HepG2 (cell line): ENCODE results near the gene PDZD8. TPM values are rescaled to one million over a fixed set of nuclear protein-coding genes. Genes with fewer than 3 reads are reported as not detected.

Experiments used
- ATAC-seq: fragments of 200-7000 bp; cut with Tn5 transposase; 3 replicates; pipeline ENCODE4 v1.9.1; 2020; ENCODE audit warnings: mild to moderate bottlenecking, moderate library complexity
- BruUV-seq: library from RNA; stranded (reverse); fragments of 400-500 nt; replicated peaks from 2 replicates; lab custom pipeline; 2021; lab: Mats Ljungman, UMichigan
- CTCF ChIA-PET: fragments of 300-600 bp; formaldehyde crosslinking; extraction: SDS; loops from one replicate; lab custom pipeline; 2021; ENCODE audit warnings: low total read pairs, inconsistent platforms, low intra/inter-chr PET ratio; lab: Yijun Ruan, JAX
- POLR2A ChIA-PET: fragments of 350-600 bp; sonication (Branson Sonifier 250); formaldehyde crosslinking; loops from one replicate; lab custom pipeline; 2020; ENCODE audit warnings: antibody characterized with exemption, inconsistent platforms; lab: Yijun Ruan, JAX
- DNase-seq: peaks from one replicate; pipeline ENCODE4 v3.0.0-alpha.2; 2015; ENCODE audit warnings: low spot score
- FAIRE-seq: peaks from 3 replicates; lab custom pipeline; 2011; peaks lifted over from hg19 to GRCh38; lab: Jason Lieb, UNC
- H2AFZ ChIP-seq: one replicate; pipeline ENCODE4 v1.6.1; 2011; ENCODE audit warnings: low read length, inconsistent platforms
- H3K27ac ChIP-seq: fragments of 300-600 bp; 3 replicates; pipeline ENCODE4 v1.8.0; 2011; ENCODE audit warnings: mixed run types, mild to moderate bottlenecking, mixed read lengths, low read length, inconsistent platforms; ENCODE audit not compliant: insufficient read depth; ENCODE audit errors: extremely low read length
- H3K27me3 ChIP-seq, 2 experiments: fragments of 200-600 bp in 1 of 2; 2 replicates in 1 of 2; 3 replicates in 1 of 2; pipeline versions ENCODE4 v1.6.0 to v1.8.0; 2011; ENCODE audit warnings: low read length in 2 of 2, mild to moderate bottlenecking in 2 of 2, moderate library complexity in 2 of 2, inconsistent platforms in 1 of 2; ENCODE audit not compliant: insufficient read depth in 2 of 2, control insufficient read depth in 1 of 2
- H3K36me3 ChIP-seq, 2 experiments: fragments of 200-600 bp in 1 of 2; replicated peaks in 1 of 2; 2 replicates in 1 of 2; 3 replicates in 1 of 2; pipeline versions ENCODE4 v1.5.1 to v1.8.0; 2011; ENCODE audit warnings: low read length in 2 of 2, inconsistent platforms in 1 of 2; ENCODE audit not compliant: insufficient read depth in 2 of 2, control insufficient read depth in 1 of 2
- H3K4me1 ChIP-seq: 2 replicates; pipeline ENCODE4 v1.5.1; 2012; ENCODE audit warnings: low read length, inconsistent platforms; ENCODE audit not compliant: insufficient read depth
- H3K4me2 ChIP-seq: 2 replicates; pipeline ENCODE4 v1.6.0; 2011; ENCODE audit warnings: low read depth, low read length, inconsistent platforms
- H3K4me3 ChIP-seq, 3 experiments: fragments of 200-600 bp in 1 of 3; sonication (generic), shearing (Covaris generic) in 1 of 3; replicated peaks in 1 of 3; 2 replicates each; pipeline ENCODE4 v1.5.1; 2011 to 2016; ENCODE audit warnings: low read length in 3 of 3, inconsistent platforms in 2 of 3, low read depth in 2 of 3, mild to moderate bottlenecking in 2 of 3, control low read depth in 1 of 3, mixed read lengths in 1 of 3; ENCODE audit not compliant: insufficient read depth in 1 of 3
- H3K79me2 ChIP-seq: one replicate; pipeline ENCODE4 v1.6.1; 2011; ENCODE audit warnings: low read length, inconsistent platforms; ENCODE audit not compliant: insufficient read depth
- H3K9ac ChIP-seq: 2 replicates; pipeline ENCODE4 v1.6.0; 2011; ENCODE audit warnings: mild to moderate bottlenecking, low read depth, low read length, inconsistent platforms; ENCODE audit not compliant: insufficient read depth
- H3K9me3 ChIP-seq: 2 replicates; pipeline ENCODE4 v1.5.1; 2012; ENCODE audit warnings: mild to moderate bottlenecking, low read length
- H4K20me1 ChIP-seq: 2 replicates; pipeline ENCODE4 v1.6.0; 2011; ENCODE audit warnings: inconsistent platforms, mild to moderate bottlenecking, low read length, moderate library complexity; ENCODE audit not compliant: insufficient read depth
- ATM ChIP-seq: fragments of 450-650 bp; IDR thresholded peaks from 2 replicates; pipeline ENCODE4 v1.7.1; 2017; ENCODE audit warnings: mild to moderate bottlenecking, borderline replicate concordance
- CC2D1A ChIP-seq: sonication (generic); formaldehyde crosslinking; IDR thresholded peaks from 2 replicates; pipeline ENCODE4 v1.8.1; 2023; ENCODE audit warnings: mild to moderate bottlenecking, missing genetic modification reagents
- ERF ChIP-seq: IDR thresholded peaks from 2 replicates; pipeline ENCODE4 v1.6.1; 2018; ENCODE audit warnings: missing biosample characterization, missing genetic modification reagents
- ZMYM4 ChIP-seq: sonication (generic); formaldehyde crosslinking; IDR thresholded peaks from 2 replicates; pipeline ENCODE4 v1.8.1; 2023; ENCODE audit warnings: mild to moderate bottlenecking, missing genetic modification reagents
- ZNF704 ChIP-seq: sonication (generic); formaldehyde crosslinking; IDR thresholded peaks from 2 replicates; pipeline ENCODE4 v1.8.1; 2023; ENCODE audit warnings: mild to moderate bottlenecking, inconsistent platforms, moderate library complexity, missing genetic modification reagents, borderline replicate concordance
- WGBS: methylation state at CpG from one replicate; pipeline ENCODE4 v1.1.6; 2017; ENCODE audit warnings: low lambda C conversion rate; 5-methylcytosine and 5-hydroxymethylcytosine counted together
- in situ Hi-C: cut with HindIII; loops from 2 replicates; pipeline ENCODE4 v1.10.0; 2017; ENCODE audit warnings: low pct_unique_long_range_greater_than_20kb; ENCODE audit not compliant: extremely low pct_ligation_motif_present
- intact Hi-C: fragments of 100-400 bp; cut with micrococcal nuclease; formaldehyde crosslinking; loops from one replicate; pipeline ENCODE4 v1.10.0; 2022; ENCODE audit not compliant: unreplicated experiment
- polyA plus RNA-seq, 8 experiments: library from polyadenylated mRNA; depleted of rRNA in 3 of 8; stranded (reverse) in 7 of 8; unstranded in 1 of 8; fragments of >200 nt; fragmentation: Illumina TruSeq in 4 of 8; extraction: Trizol in 4 of 8; gene quantifications; 2 replicates each; pipeline versions ENCODE4 v1.2.1 to v1.2.3, GENCODE V29; 2011 to 2016; ENCODE audit warnings: low read depth in 4 of 8, missing spikeins in 1 of 8, mixed read lengths in 1 of 8; ENCODE audit not compliant: insufficient read depth in 1 of 8
- total RNA-seq, 5 experiments: library from RNA; depleted of rRNA; stranded (reverse); fragments of >200 nt; fragmentation: Illumina TruSeq; extraction: Trizol; gene quantifications; 2 replicates each; pipeline ENCODE4 v1.2.3, GENCODE V29; 2016; ENCODE audit warnings: low read depth in 1 of 5
- TF ChIP-seq, protein P1 (sequence below): sonication (generic); formaldehyde crosslinking; IDR thresholded peaks from 2 replicates; pipeline ENCODE4 v1.4.0; 2020; ENCODE audit warnings: missing genetic modification reagents
- TF ChIP-seq, protein P2 (sequence below): sonication (generic); formaldehyde crosslinking; IDR thresholded peaks from 2 replicates; pipeline ENCODE4 v1.4.0; 2020; ENCODE audit warnings: missing genetic modification reagents
- TF ChIP-seq, protein P3 (sequence below): sonication (generic); formaldehyde crosslinking; IDR thresholded peaks from one replicate; pipeline ENCODE4 v1.5.1; 2020; ENCODE audit warnings: mild to moderate bottlenecking, missing genetic modification reagents; ENCODE audit errors: not compliant biosample characterization

PDZD8 gene
- total and polyA plus RNA-seq, 2 of the 13 experiments (the other 11 are each of a cell fraction or from before 2014, with no cell fraction given), result 11.2 to 32.0 TPM

- peaks cover 25% of the 10 kb centered on the region for H3K4me1 ChIP-seq
- TF ChIP-seq CC2D1A, result no peak
- TF ChIP-seq, protein P1, sequence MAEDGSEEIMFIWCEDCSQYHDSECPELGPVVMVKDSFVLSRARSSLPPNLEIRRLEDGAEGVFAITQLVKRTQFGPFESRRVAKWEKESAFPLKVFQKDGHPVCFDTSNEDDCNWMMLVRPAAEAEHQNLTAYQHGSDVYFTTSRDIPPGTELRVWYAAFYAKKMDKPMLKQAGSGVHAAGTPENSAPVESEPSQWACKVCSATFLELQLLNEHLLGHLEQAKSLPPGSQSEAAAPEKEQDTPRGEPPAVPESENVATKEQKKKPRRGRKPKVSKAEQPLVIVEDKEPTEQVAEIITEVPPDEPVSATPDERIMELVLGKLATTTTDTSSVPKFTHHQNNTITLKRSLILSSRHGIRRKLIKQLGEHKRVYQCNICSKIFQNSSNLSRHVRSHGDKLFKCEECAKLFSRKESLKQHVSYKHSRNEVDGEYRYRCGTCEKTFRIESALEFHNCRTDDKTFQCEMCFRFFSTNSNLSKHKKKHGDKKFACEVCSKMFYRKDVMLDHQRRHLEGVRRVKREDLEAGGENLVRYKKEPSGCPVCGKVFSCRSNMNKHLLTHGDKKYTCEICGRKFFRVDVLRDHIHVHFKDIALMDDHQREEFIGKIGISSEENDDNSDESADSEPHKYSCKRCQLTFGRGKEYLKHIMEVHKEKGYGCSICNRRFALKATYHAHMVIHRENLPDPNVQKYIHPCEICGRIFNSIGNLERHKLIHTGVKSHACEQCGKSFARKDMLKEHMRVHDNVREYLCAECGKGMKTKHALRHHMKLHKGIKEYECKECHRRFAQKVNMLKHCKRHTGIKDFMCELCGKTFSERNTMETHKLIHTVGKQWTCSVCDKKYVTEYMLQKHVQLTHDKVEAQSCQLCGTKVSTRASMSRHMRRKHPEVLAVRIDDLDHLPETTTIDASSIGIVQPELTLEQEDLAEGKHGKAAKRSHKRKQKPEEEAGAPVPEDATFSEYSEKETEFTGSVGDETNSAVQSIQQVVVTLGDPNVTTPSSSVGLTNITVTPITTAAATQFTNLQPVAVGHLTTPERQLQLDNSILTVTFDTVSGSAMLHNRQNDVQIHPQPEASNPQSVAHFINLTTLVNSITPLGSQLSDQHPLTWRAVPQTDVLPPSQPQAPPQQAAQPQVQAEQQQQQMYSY (CRISPR knock-in tag), result no peak
- TF ChIP-seq, protein P2, sequence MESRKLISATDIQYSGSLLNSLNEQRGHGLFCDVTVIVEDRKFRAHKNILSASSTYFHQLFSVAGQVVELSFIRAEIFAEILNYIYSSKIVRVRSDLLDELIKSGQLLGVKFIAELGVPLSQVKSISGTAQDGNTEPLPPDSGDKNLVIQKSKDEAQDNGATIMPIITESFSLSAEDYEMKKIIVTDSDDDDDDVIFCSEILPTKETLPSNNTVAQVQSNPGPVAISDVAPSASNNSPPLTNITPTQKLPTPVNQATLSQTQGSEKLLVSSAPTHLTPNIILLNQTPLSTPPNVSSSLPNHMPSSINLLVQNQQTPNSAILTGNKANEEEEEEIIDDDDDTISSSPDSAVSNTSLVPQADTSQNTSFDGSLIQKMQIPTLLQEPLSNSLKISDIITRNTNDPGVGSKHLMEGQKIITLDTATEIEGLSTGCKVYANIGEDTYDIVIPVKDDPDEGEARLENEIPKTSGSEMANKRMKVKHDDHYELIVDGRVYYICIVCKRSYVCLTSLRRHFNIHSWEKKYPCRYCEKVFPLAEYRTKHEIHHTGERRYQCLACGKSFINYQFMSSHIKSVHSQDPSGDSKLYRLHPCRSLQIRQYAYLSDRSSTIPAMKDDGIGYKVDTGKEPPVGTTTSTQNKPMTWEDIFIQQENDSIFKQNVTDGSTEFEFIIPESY (CRISPR knock-in tag), result no peak
- TF ChIP-seq, protein P3, sequence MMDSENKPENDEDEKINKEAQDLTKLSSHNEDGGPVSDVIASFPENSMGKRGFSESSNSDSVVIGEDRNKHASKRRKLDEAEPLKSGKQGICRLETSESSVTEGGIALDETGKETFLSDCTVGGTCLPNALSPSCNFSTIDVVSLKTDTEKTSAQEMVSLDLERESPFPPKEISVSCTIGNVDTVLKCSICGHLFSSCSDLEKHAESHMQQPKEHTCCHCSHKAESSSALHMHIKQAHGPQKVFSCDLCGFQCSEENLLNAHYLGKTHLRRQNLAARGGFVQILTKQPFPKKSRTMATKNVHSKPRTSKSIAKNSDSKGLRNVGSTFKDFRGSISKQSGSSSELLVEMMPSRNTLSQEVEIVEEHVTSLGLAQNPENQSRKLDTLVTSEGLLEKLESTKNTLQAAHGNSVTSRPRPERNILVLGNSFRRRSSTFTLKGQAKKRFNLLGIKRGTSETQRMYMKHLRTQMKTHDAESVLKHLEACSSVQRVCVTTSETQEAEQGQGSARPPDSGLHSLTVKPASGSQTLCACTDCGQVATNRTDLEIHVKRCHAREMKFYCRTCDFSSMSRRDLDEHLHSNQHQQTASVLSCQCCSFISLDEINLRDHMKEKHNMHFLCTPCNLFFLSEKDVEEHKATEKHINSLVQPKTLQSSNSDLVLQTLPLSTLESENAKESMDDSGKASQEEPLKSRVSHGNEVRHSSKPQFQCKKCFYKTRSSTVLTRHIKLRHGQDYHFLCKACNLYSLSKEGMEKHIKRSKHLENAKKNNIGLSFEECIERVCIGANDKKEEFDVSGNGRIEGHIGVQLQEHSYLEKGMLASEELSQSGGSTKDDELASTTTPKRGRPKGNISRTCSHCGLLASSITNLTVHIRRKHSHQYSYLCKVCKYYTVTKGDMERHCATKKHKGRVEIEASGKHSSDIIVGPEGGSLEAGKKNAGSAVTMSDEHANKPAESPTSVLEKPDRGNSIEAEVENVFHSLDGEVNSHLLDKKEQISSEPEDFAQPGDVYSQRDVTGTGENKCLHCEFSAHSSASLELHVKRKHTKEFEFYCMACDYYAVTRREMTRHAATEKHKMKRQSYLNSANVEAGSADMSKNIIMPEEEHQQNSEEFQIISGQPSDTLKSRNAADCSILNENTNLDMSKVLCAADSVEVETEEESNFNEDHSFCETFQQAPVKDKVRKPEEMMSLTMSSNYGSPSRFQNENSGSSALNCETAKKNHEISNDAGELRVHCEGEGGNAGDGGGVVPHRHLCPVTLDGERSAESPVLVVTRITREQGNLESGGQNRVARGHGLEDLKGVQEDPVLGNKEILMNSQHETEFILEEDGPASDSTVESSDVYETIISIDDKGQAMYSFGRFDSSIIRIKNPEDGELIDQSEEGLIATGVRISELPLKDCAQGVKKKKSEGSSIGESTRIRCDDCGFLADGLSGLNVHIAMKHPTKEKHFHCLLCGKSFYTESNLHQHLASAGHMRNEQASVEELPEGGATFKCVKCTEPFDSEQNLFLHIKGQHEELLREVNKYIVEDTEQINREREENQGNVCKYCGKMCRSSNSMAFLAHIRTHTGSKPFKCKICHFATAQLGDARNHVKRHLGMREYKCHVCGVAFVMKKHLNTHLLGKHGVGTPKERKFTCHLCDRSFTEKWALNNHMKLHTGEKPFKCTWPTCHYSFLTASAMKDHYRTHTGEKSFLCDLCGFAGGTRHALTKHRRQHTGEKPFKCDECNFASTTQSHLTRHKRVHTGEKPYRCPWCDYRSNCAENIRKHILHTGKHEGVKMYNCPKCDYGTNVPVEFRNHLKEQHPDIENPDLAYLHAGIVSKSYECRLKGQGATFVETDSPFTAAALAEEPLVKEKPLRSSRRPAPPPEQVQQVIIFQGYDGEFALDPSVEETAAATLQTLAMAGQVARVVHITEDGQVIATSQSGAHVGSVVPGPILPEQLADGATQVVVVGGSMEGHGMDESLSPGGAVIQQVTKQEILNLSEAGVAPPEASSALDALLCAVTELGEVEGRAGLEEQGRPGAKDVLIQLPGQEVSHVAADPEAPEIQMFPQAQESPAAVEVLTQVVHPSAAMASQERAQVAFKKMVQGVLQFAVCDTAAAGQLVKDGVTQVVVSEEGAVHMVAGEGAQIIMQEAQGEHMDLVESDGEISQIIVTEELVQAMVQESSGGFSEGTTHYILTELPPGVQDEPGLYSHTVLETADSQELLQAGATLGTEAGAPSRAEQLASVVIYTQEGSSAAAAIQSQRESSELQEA (CRISPR knock-in tag), result no peak
- no peak for TF ChIP-seq ATM
- TF ChIP-seq ERF (CRISPR knock-in tag), result no peak
- no peak for TF ChIP-seq ZMYM4
- TF ChIP-seq ZNF704 (CRISPR knock-in tag), result no peak
Observed at GRCh38 chr10:117351996-117352395, 23.2 kb downstream of the PDZD8 start.

More at GRCh38 chr10:117351996-117352395, 23.2 kb downstream of the PDZD8 start:
- Histone ChIP-seq H3K27ac (no peak overlapping the region), H3K9me3 (no peaks in the 10 kb centered on the region), H4K20me1 (no peaks in the 10 kb centered on the region; the same call in 1 of the 2 replicates), H3K4me2 (no peak overlapping the region), H3K79me2 (peaks cover 97% of the 10 kb centered on the region), H3K36me3 (no peaks in the 10 kb centered on the region), H3K4me3 (no peak overlapping the region), H3K27me3 (no peaks in the 10 kb centered on the region), H3K9ac (no peak overlapping the region), H2AFZ (no peak overlapping the region)
- DNase-seq, result no peak
- intact Hi-C loops, result no loop called here
- FAIRE-seq, result no peak
- no peak for ATAC-seq
- no TSS peak for BruUV-seq
- in situ Hi-C loops, result no loop called here
- 95% methylated on average over 2 of the region's 2 CpGs for WGBS
- ChIA-PET POLR2A (interaction anchor here (2.4 kb wide), 1 partner anchor 9 kb away, joined by 9 read pairs; no protein-coding TSS in a partner anchor), CTCF (no interaction called here)
